ENCODE measurements around the gene GFRA4.

GFRA4 gene

DNA sequence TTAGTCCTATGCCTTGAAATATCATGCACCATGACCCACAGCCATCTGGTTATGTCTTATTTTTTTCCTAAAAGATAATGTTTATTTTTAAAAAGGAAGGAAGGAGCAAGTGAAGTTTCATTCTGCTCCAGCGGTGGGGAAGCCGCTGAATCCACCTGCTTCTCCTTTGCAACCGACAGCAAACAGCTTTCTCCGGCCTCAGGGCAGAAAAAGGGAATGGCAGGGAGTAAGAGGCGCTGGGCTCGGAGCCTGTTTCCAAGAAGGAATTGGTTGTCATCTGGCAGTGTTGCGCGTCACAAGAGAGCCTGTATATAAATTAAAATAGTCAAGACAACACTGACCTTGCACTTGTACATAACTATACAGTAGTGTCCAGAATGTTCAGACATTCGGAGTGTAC lies 14.2 kb downstream of the GFRA4 start:
- TF ChIP-seq, protein P1, sequence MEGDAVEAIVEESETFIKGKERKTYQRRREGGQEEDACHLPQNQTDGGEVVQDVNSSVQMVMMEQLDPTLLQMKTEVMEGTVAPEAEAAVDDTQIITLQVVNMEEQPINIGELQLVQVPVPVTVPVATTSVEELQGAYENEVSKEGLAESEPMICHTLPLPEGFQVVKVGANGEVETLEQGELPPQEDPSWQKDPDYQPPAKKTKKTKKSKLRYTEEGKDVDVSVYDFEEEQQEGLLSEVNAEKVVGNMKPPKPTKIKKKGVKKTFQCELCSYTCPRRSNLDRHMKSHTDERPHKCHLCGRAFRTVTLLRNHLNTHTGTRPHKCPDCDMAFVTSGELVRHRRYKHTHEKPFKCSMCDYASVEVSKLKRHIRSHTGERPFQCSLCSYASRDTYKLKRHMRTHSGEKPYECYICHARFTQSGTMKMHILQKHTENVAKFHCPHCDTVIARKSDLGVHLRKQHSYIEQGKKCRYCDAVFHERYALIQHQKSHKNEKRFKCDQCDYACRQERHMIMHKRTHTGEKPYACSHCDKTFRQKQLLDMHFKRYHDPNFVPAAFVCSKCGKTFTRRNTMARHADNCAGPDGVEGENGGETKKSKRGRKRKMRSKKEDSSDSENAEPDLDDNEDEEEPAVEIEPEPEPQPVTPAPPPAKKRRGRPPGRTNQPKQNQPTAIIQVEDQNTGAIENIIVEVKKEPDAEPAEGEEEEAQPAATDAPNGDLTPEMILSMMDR (IDR thresholded peaks at IDR 0.05; ENCODE audit: insufficient read depth, low read length, missing control alignments) = no peak
- POLR2A ChIA-PET = no interaction called here
- DNase-seq (ENCODE audit: low read depth, low spot score) = no peak
- CTCF ChIA-PET = interaction anchor here (0.8 to 1.9 kb wide), 4 partner anchors 9 to 62 kb away, joined by 3 to 7 read pairs (median 4); no protein-coding TSS in a partner anchor
- no peak overlapping the region for H3K4me3 ChIP-seq (ENCODE audit: low read depth, low read length)

GRCh38 chr20:3647473-3647872 lies 15.7 kb downstream of the GFRA4 start:
- H3K4me3 ChIP-seq (ENCODE audit: low read depth, low read length) = no peak overlapping the region
- CTCF ChIA-PET = interaction anchor here (1.0 to 1.9 kb wide), 2 partner anchors 11 to 29 kb away, joined by 3 to 7 read pairs; no protein-coding TSS in a partner anchor
- no peak for DNase-seq (ENCODE audit: low read depth, low spot score)
- TF ChIP-seq, protein P1 (IDR thresholded peaks at IDR 0.05; ENCODE audit: insufficient read depth, low read length, missing control alignments) = no peak
- POLR2A ChIA-PET = no interaction called here

- CTCF ChIA-PET = interaction anchor here (1.1 kb wide), 1 partner anchor 64 kb away, joined by 3 read pairs; no protein-coding TSS in a partner anchor
- DNase-seq (ENCODE audit: low read depth, low spot score) = no peak
- POLR2A ChIA-PET = no interaction called here
- no peak overlapping the region for H3K4me3 ChIP-seq (ENCODE audit: low read depth, low read length)
- TF ChIP-seq, protein P1 (IDR thresholded peaks at IDR 0.05; ENCODE audit: insufficient read depth, low read length, missing control alignments) = no peak
These were observed 16.5 kb downstream of the GFRA4 start for GRCh38 chr20:3646651-3647050.

- CTCF ChIA-PET = interaction anchor here (1.1 kb wide), 1 partner anchor 65 kb away, joined by 3 read pairs; no protein-coding TSS in a partner anchor
- TF ChIP-seq, protein P1 (IDR thresholded peaks at IDR 0.05; ENCODE audit: insufficient read depth, low read length, missing control alignments) = no peak
- no peak for DNase-seq (ENCODE audit: low read depth, low spot score)
These were observed 17.1 kb downstream of the GFRA4 start for GRCh38 chr20:3646067-3646440.

GRCh38 chr20:3645309-3646066 lies 17.7 kb downstream of the GFRA4 start:
- ChIA-PET CTCF (no interaction called here), POLR2A (no interaction called here)
- DNase-seq (ENCODE audit: low read depth, low spot score) = no peak

More at GRCh38 chr20:3646067-3646440, 17.1 kb downstream of the GFRA4 start:
- H3K4me3 ChIP-seq (ENCODE audit: low read depth, low read length) = no peak overlapping the region
- POLR2A ChIA-PET = no interaction called here

DNA sequence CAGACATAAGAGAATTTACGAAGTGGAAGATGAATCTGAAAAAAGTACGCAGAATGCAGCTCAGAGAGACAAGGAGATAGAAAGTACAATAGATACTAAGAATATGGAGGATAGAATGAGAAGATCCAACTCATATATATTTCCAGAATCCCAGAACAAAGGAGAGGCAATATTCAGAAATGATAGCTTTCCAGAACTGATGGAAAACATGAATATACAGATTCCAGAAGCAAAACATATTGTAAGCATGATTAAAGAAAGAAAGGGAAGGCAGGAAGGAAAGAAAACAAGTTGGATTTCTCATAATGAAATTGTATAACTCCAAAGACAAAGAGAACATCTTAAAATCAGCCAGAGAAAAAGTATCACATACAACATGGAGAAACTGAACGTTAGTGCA lies 22.9 kb downstream of the GFRA4 start:
- POLR2A ChIA-PET = no interaction called here
- no peak for DNase-seq (ENCODE audit: low read depth, low spot score)
- TF ChIP-seq, protein P1 (IDR thresholded peaks at IDR 0.05; ENCODE audit: insufficient read depth, low read length, missing control alignments) = no peak
- H3K4me3 ChIP-seq (ENCODE audit: low read depth, low read length) = no peak overlapping the region
- CTCF ChIA-PET = interaction anchor here (1.3 to 1.7 kb wide), 2 partner anchors 70 to 77 kb away, joined by 4 read pairs; no protein-coding TSS in a partner anchor

More at GRCh38 chr20:3645309-3646066, 17.7 kb downstream of the GFRA4 start:
- TF ChIP-seq, protein P1 (IDR thresholded peaks at IDR 0.05; ENCODE audit: insufficient read depth, low read length, missing control alignments) = no peak
- no peak overlapping the region for H3K4me3 ChIP-seq (ENCODE audit: low read depth, low read length)

All from AG04449 (cell line).